Liver (tissue), 9 donors: Measurements from ENCODE around the gene APBA1. TPM values are rescaled to one million over a fixed set of nuclear protein-coding genes. Genes with fewer than 3 reads are reported as not detected.

Experiments
- DNase-seq: peaks from one replicate; pipeline ENCODE4 v3.0.0-alpha.2; 2017; ENCODE audit warnings: low spot score
- H3K27ac ChIP-seq, 2 donors: one replicate each; pipeline ENCODE4 v1.7.0; 2013; ENCODE audit warnings: inconsistent platforms in 2 of 2, low read length in 2 of 2, control low read depth in 1 of 2, low read depth in 1 of 2, mild to moderate bottlenecking in 1 of 2
- H3K27me3 ChIP-seq, 4 donors: one replicate each; pipeline versions ENCODE4 v1.6.1 to v1.7.0; 2013; ENCODE audit warnings: low read length in 3 of 4, inconsistent platforms in 1 of 4, mild to moderate bottlenecking in 1 of 4, moderate library complexity in 1 of 4; ENCODE audit not compliant: control insufficient read depth in 4 of 4, insufficient read depth in 4 of 4
- H3K36me3 ChIP-seq, 4 donors: one replicate each; pipeline versions ENCODE4 v1.6.1 to v1.7.0; 2013; ENCODE audit warnings: low read length in 3 of 4, mild to moderate bottlenecking in 3 of 4, low read depth in 1 of 4, moderate library complexity in 1 of 4; ENCODE audit not compliant: control insufficient read depth in 4 of 4, insufficient read depth in 3 of 4
- H3K4me1 ChIP-seq, 4 donors: one replicate each; pipeline versions ENCODE4 v1.6.1 to v1.7.0; 2013; ENCODE audit warnings: low read length in 3 of 4, mild to moderate bottlenecking in 3 of 4, moderate library complexity in 1 of 4; ENCODE audit not compliant: control insufficient read depth in 4 of 4, insufficient read depth in 4 of 4
- H3K4me3 ChIP-seq, 3 donors: one replicate each; pipeline versions ENCODE4 v1.6.1 to v1.7.0; 2013; ENCODE audit warnings: low read length in 3 of 3, control low read depth in 1 of 3, low read depth in 1 of 3, mild to moderate bottlenecking in 1 of 3
- H3K9ac ChIP-seq, 2 donors: one replicate each; pipeline ENCODE4 v1.7.0; 2013; ENCODE audit warnings: low read length in 2 of 2, mild to moderate bottlenecking in 2 of 2, moderate library complexity in 2 of 2, control low read depth in 1 of 2, low read depth in 1 of 2
- H3K9me3 ChIP-seq, 4 donors: one replicate each; pipeline versions ENCODE4 v1.6.1 to v1.7.0; 2013; ENCODE audit warnings: low read length in 3 of 4; ENCODE audit not compliant: control insufficient read depth in 4 of 4
- ATF3 ChIP-seq: IDR thresholded peaks from 2 replicates; pipeline ENCODE4 v1.6.1; 2016; ENCODE audit warnings: antibody characterized with exemption
- CTCF ChIP-seq: fragments of 150-350 bp; IDR thresholded peaks from 2 replicates; pipeline ENCODE4 v1.5.1; 2017; ENCODE audit warnings: improper control_type of control experiment, low read depth, low read length; ENCODE audit not compliant: missing input control
- EGR1 ChIP-seq, 2 donors: IDR thresholded peaks; 2 replicates each; pipeline ENCODE4 v1.6.1; 2016 to 2018; ENCODE audit warnings: antibody characterized with exemption in 2 of 2, low read depth in 2 of 2
- FOXA1 ChIP-seq: IDR thresholded peaks from 2 replicates; pipeline ENCODE4 v1.6.1; 2016; ENCODE audit warnings: antibody characterized with exemption
- FOXA2 ChIP-seq: IDR thresholded peaks from 2 replicates; pipeline ENCODE4 v1.6.1; 2016; ENCODE audit warnings: antibody characterized with exemption
- GABPA ChIP-seq, 2 donors: IDR thresholded peaks in 1 of 2; conservative IDR thresholded peaks in 1 of 2; 2 replicates each; pipeline ENCODE4 v1.6.1; 2016; ENCODE audit warnings: antibody characterized with exemption in 2 of 2, mild to moderate bottlenecking in 1 of 2, moderate library complexity in 1 of 2
- HNF4A ChIP-seq, 2 donors: conservative IDR thresholded peaks; 2 replicates each; pipeline ENCODE4 v1.6.1; 2016; ENCODE audit warnings: antibody characterized with exemption in 2 of 2, mild to moderate bottlenecking in 2 of 2
- HNF4G ChIP-seq: IDR thresholded peaks from 2 replicates; pipeline ENCODE4 v1.6.1; 2016; ENCODE audit warnings: antibody characterized with exemption
- JUND ChIP-seq, 2 donors: IDR thresholded peaks; 2 replicates each; pipeline ENCODE4 v1.6.1; 2016; ENCODE audit warnings: antibody characterized with exemption in 2 of 2
- NR2F2 ChIP-seq: IDR thresholded peaks from 2 replicates; pipeline ENCODE4 v1.6.1; 2016; ENCODE audit warnings: antibody characterized with exemption
- RAD21 ChIP-seq, 2 donors: IDR thresholded peaks; 2 replicates each; pipeline ENCODE4 v1.6.1; 2016; ENCODE audit warnings: antibody characterized with exemption in 2 of 2, mild to moderate bottlenecking in 2 of 2
- REST ChIP-seq: IDR thresholded peaks from 2 replicates; pipeline ENCODE4 v1.6.1; 2016; ENCODE audit warnings: antibody characterized with exemption, mild to moderate bottlenecking
- RXRA ChIP-seq, 2 donors: IDR thresholded peaks; 2 replicates each; pipeline ENCODE4 v1.6.1; 2017 to 2018; ENCODE audit warnings: antibody characterized with exemption in 2 of 2, mild to moderate bottlenecking in 1 of 2
- SP1 ChIP-seq: IDR thresholded peaks from 2 replicates; pipeline ENCODE4 v1.6.1; 2018; ENCODE audit warnings: antibody characterized with exemption, mild to moderate bottlenecking
- TAF1 ChIP-seq: conservative IDR thresholded peaks from 2 replicates; pipeline ENCODE4 v1.6.1; 2016; ENCODE audit warnings: antibody characterized with exemption, mild to moderate bottlenecking
- YY1 ChIP-seq: IDR thresholded peaks from 2 replicates; pipeline ENCODE4 v1.6.1; 2016; ENCODE audit warnings: antibody characterized with exemption, mild to moderate bottlenecking
- ZBTB33 ChIP-seq: IDR thresholded peaks from 2 replicates; pipeline ENCODE4 v1.6.1; 2016; ENCODE audit warnings: antibody characterized with exemption
- WGBS: extraction: QIAGEN DNeasy Blood & Tissue Kit; methylation state at CpG from one replicate; pipeline ENCODE4 v1.1.7; 2013; 5-methylcytosine and 5-hydroxymethylcytosine counted together
- polyA plus RNA-seq, 2 donors: library from polyadenylated mRNA; stranded (reverse) in 1 of 2; unstranded in 1 of 2; fragments of 200-250 nt in 1 of 2; fragments of >200 nt in 1 of 2; fragmentation: Nextera tagmentation in 1 of 2; extraction: Ambion mirVana in 1 of 2; gene quantifications; one replicate each; pipeline versions ENCODE4 v1.2.1 to v1.2.3, GENCODE V29; 2013 to 2015
- total RNA-seq, 2 donors: library from RNA; depleted of rRNA; stranded (reverse); fragments of >200 nt; gene quantifications; one replicate each; pipeline ENCODE4 v1.2.3, GENCODE V29; 2014
- donor health status: healthy.
- donor health status: healthy.
- donor health status: healthy.
- donor health status: healthy.
- donor health status: healthy.

APBA1 gene
- total and polyA plus RNA-seq, 4 donors = 2.8 to 19.0 (median 6.1) TPM

GRCh38 chr9:69377981-69378380 lies 294.2 kb downstream of the APBA1 start:
- 86% methylated on average over 2 of the region's 2 CpGs for WGBS
- TF ChIP-seq FOXA1 (no peak), RAD21 (IDR thresholded peaks at IDR 0.05) (no peak), YY1 (no peak), HNF4G (no peak), HNF4A (conservative IDR thresholded peaks at IDR 0.05) (no peak), SP1 (no peak), EGR1 (IDR thresholded peaks at IDR 0.05; ENCODE audit: low read depth in 2 of 2) (no peak), FOXA2 (no peak), REST (no peak), TAF1 (no peak), ZBTB33 (no peak), RXRA (IDR thresholded peaks at IDR 0.05) (no peak), ATF3 (no peak), NR2F2 (no peak), CTCF (no peak), GABPA (IDR thresholded peaks at IDR 0.05 in 1 of 2, conservative IDR thresholded peaks at IDR 0.05 in 1 of 2) (no peak), JUND (IDR thresholded peaks at IDR 0.05) (no peak)
- no peak for DNase-seq
- Histone ChIP-seq H3K9me3 (no peaks in the 10 kb centered on the region), H3K4me3 (no peak overlapping the region), H3K27me3 (no peaks in the 10 kb centered on the region), H3K4me1 (no peaks in the 10 kb centered on the region), H3K36me3 (no peaks in the 10 kb centered on the region), H3K27ac (no peak overlapping the region), H3K9ac (no peak overlapping the region)

Other genes starting within 250 kb of the APBA1 start
- gene PTAR1, start 87.6 kb upstream of the APBA1 start, total RNA-seq = 10 to 100 TPM; 50.3 to 67.9 TPM
- 1 to 10 TPM; 5.4 to 7.1 TPM for gene PTAR1, start 87.6 kb upstream of the APBA1 start, polyA plus RNA-seq
- gene CFAP95, start 148.4 kb upstream of the APBA1 start, total RNA-seq = not detected
- not detected for gene CFAP95, start 148.4 kb upstream of the APBA1 start, polyA plus RNA-seq